ENCODE results near the gene METTL26. TPM values are rescaled to one million over a fixed set of nuclear protein-coding genes. Genes with fewer than 3 reads are reported as not detected.
A peak's percentile ranks its signal among the peaks of the same experiment; 100 is the strongest.

The METTL26 gene
- total RNA-seq, 2 experiments from 2014 or later: 116 to 127 TPM

GRCh38 chr16:616733-617586, 19.1 kb downstream of the METTL26 start:
- intact Hi-C loops (cut with DNase I, micrococcal nuclease): no loop called here
- DNase-seq: no peak
- ChIA-PET CTCF (no interaction called here), POLR2A (no interaction called here)
- ATAC-seq: no peak
- H3K4me1 Mint-ChIP-seq: no peaks in the 10 kb centered on the region
- no peaks in the 10 kb centered on the region for H3K36me3 Mint-ChIP-seq (ENCODE audit: low read depth)
- H3K9me3 Mint-ChIP-seq (ENCODE audit: low read depth): no peaks in the 10 kb centered on the region
- H3K4me3 Mint-ChIP-seq: no peak overlapping the region
- H3K27ac Mint-ChIP-seq: no peak overlapping the region
- no peaks in the 10 kb centered on the region for H3K27me3 Mint-ChIP-seq

GRCh38 chr16:615122-615521, 21.0 kb downstream of the METTL26 start:
- no peaks in the 10 kb centered on the region for H3K9me3 Mint-ChIP-seq (ENCODE audit: low read depth)
- ChIA-PET CTCF (no interaction called here), POLR2A (no interaction called here)
- no peak for DNase-seq
- no peaks in the 10 kb centered on the region for H3K27me3 Mint-ChIP-seq
- peaks cover 5% of the 10 kb centered on the region for H3K4me1 Mint-ChIP-seq
- no peak for ATAC-seq
- H3K36me3 Mint-ChIP-seq (ENCODE audit: low read depth): no peaks in the 10 kb centered on the region
- H3K27ac Mint-ChIP-seq: no peak overlapping the region
- H3K4me3 Mint-ChIP-seq: no peak overlapping the region
- intact Hi-C loops (cut with DNase I, micrococcal nuclease): no loop called here

GRCh38 chr16:610513-611381, 25.4 kb downstream of the METTL26 start:
- ATAC-seq: peak; percentile 57
- intact Hi-C loops (cut with DNase I, micrococcal nuclease): loop anchor here (1.0 to 2.0 kb wide), 2 partner anchors 31 to 32 kb away; no protein-coding TSS in a partner anchor
- H3K4me3 Mint-ChIP-seq: no peak overlapping the region
- H3K27me3 Mint-ChIP-seq: no peaks in the 10 kb centered on the region
- CTCF ChIA-PET: interaction anchor here (1.0 kb wide), 1 partner anchor 10 kb away, joined by 3 read pairs; no protein-coding TSS in a partner anchor
- no peaks in the 10 kb centered on the region for H3K36me3 Mint-ChIP-seq (ENCODE audit: low read depth)
- H3K4me1 Mint-ChIP-seq: peaks cover 17% of the 10 kb centered on the region
- peak overlapping the region; percentile 32 for H3K27ac Mint-ChIP-seq
- POLR2A ChIA-PET: no interaction called here
- peak; percentile 82 for DNase-seq
- no peaks in the 10 kb centered on the region for H3K9me3 Mint-ChIP-seq (ENCODE audit: low read depth)

GRCh38 chr16:609984-610383, 26.1 kb downstream of the METTL26 start:
- peaks cover 3% of the 10 kb centered on the region for H3K36me3 Mint-ChIP-seq (ENCODE audit: low read depth)
- H3K9me3 Mint-ChIP-seq (ENCODE audit: low read depth): no peaks in the 10 kb centered on the region
- H3K27ac Mint-ChIP-seq: no peak overlapping the region
- H3K4me3 Mint-ChIP-seq: no peak overlapping the region
- ATAC-seq (no peak), DNase-seq (no peak)
- H3K4me1 Mint-ChIP-seq: peaks cover 17% of the 10 kb centered on the region
- ChIA-PET POLR2A (no interaction called here), CTCF (interaction anchor here (0.8 to 1.3 kb wide), 4 partner anchors 9 to 21 kb away, joined by 3 to 6 read pairs (median 5); no protein-coding TSS in a partner anchor)
- no peaks in the 10 kb centered on the region for H3K27me3 Mint-ChIP-seq
- intact Hi-C loops (cut with DNase I, micrococcal nuclease): loop anchor here (2.0 to 5.0 kb wide), 2 partner anchors 31 to 218 kb away; no protein-coding TSS in a partner anchor

- no peaks in the 10 kb centered on the region for H3K27me3 Mint-ChIP-seq
- CTCF ChIA-PET: interaction anchor here (0.7 to 1.4 kb wide), 5 partner anchors 11 to 39 kb away, joined by 3 to 6 read pairs (median 4); no protein-coding TSS in a partner anchor
These were observed 26.8 kb downstream of the METTL26 start for GRCh38 chr16:609316-609715.

GRCh38 chr16:608019-608418, 28.1 kb downstream of the METTL26 start:
- H3K27ac Mint-ChIP-seq: peak overlapping the region; percentile 70
- H3K9me3 Mint-ChIP-seq (ENCODE audit: low read depth): no peaks in the 10 kb centered on the region
- POLR2A ChIA-PET: no interaction called here
- DNase-seq: peak; percentile 84
- ATAC-seq: peak; percentile 97
- no peaks in the 10 kb centered on the region for H3K27me3 Mint-ChIP-seq
- intact Hi-C loops (cut with DNase I, micrococcal nuclease): loop anchor here in 1 of 2 experiments (1.0 to 5.0 kb wide), 4 partner anchors 19 to 216 kb away; no protein-coding TSS in a partner anchor
- peaks cover 3% of the 10 kb centered on the region for H3K36me3 Mint-ChIP-seq (ENCODE audit: low read depth)
- CTCF ChIA-PET: interaction anchor here (0.6 to 1.4 kb wide), 2 partner anchors 40 to 80 kb away, joined by 3 to 4 read pairs; partner anchors contain the start of gene CAPN15
- peaks cover 27% of the 10 kb centered on the region for H3K4me1 Mint-ChIP-seq
- H3K4me3 Mint-ChIP-seq: no peak overlapping the region

More at GRCh38 chr16:609316-609715, 26.8 kb downstream of the METTL26 start:
- POLR2A ChIA-PET: no interaction called here
- intact Hi-C loops (cut with DNase I, micrococcal nuclease): loop anchor here in 1 of 2 experiments (5.0 kb wide), 1 partner anchor 217 kb away; no protein-coding TSS in a partner anchor
- DNase-seq (no peak), ATAC-seq (no peak)
- H3K36me3 Mint-ChIP-seq (ENCODE audit: low read depth): peaks cover 3% of the 10 kb centered on the region
- peaks cover 17% of the 10 kb centered on the region for H3K4me1 Mint-ChIP-seq
- H3K27ac Mint-ChIP-seq: no peak overlapping the region
- H3K4me3 Mint-ChIP-seq: no peak overlapping the region
- no peaks in the 10 kb centered on the region for H3K9me3 Mint-ChIP-seq (ENCODE audit: low read depth)

GRCh38 chr16:606656-607307, 29.3 kb downstream of the METTL26 start:
- no peak overlapping the region for H3K4me3 Mint-ChIP-seq
- DNase-seq (no peak), ATAC-seq (no peak)
- ChIA-PET CTCF (interaction anchor here (0.7 kb wide), 2 partner anchors 160 to 438 kb away, joined by 3 to 4 read pairs; no protein-coding TSS in a partner anchor), POLR2A (no interaction called here)
- H3K27me3 Mint-ChIP-seq: no peaks in the 10 kb centered on the region
- H3K36me3 Mint-ChIP-seq (ENCODE audit: low read depth): peaks cover 3% of the 10 kb centered on the region
- peaks cover 27% of the 10 kb centered on the region for H3K4me1 Mint-ChIP-seq
- H3K27ac Mint-ChIP-seq: no peak overlapping the region
- intact Hi-C loops (cut with DNase I, micrococcal nuclease): loop anchor here in 1 of 2 experiments (5.0 kb wide), 1 partner anchor 214 kb away; no protein-coding TSS in a partner anchor
- no peaks in the 10 kb centered on the region for H3K9me3 Mint-ChIP-seq (ENCODE audit: low read depth)

GRCh38 chr16:603933-604332, 32.2 kb downstream of the METTL26 start:
- no peaks in the 10 kb centered on the region for H3K9me3 Mint-ChIP-seq (ENCODE audit: low read depth)
- H3K36me3 Mint-ChIP-seq (ENCODE audit: low read depth): peaks cover 5% of the 10 kb centered on the region
- ChIA-PET CTCF (interaction anchor here (1.0 kb wide), 1 partner anchor 24 kb away, joined by 4 read pairs; no protein-coding TSS in a partner anchor), POLR2A (no interaction called here)
- ATAC-seq (no peak), DNase-seq (no peak)
- H3K4me1 Mint-ChIP-seq: peaks cover 21% of the 10 kb centered on the region
- no peak overlapping the region for H3K27ac Mint-ChIP-seq
- intact Hi-C loops (cut with DNase I, micrococcal nuclease): no loop called here
- no peaks in the 10 kb centered on the region for H3K27me3 Mint-ChIP-seq
- H3K4me3 Mint-ChIP-seq: no peak overlapping the region

GRCh38 chr16:600781-601180, 35.3 kb downstream of the METTL26 start:
- no peaks in the 10 kb centered on the region for H3K9me3 Mint-ChIP-seq (ENCODE audit: low read depth)
- no peaks in the 10 kb centered on the region for H3K27me3 Mint-ChIP-seq
- ATAC-seq (peak; percentile 36), DNase-seq (no peak)
- H3K4me3 Mint-ChIP-seq: no peak overlapping the region
- intact Hi-C loops (cut with DNase I, micrococcal nuclease): no loop called here
- peaks cover 9% of the 10 kb centered on the region for H3K36me3 Mint-ChIP-seq (ENCODE audit: low read depth)
- POLR2A ChIA-PET: no interaction called here
- CTCF ChIA-PET: interaction anchor here (0.6 to 1.1 kb wide), 3 partner anchors 10 to 1099 kb away, joined by 3 read pairs; no protein-coding TSS in a partner anchor
- H3K4me1 Mint-ChIP-seq: peaks cover 13% of the 10 kb centered on the region
- peak overlapping the region; percentile 63 for H3K27ac Mint-ChIP-seq

- Mint-ChIP-seq H3K27ac (no peak overlapping the region), H3K27me3 (no peaks in the 10 kb centered on the region), H3K4me1 (peaks cover 14% of the 10 kb centered on the region), H3K9me3 (ENCODE audit: low read depth) (no peaks in the 10 kb centered on the region), H3K4me3 (no peak overlapping the region), H3K36me3 (ENCODE audit: low read depth) (peaks cover 6% of the 10 kb centered on the region)
- CTCF ChIA-PET: no interaction called here
- no peak for DNase-seq
- intact Hi-C loops (cut with DNase I, micrococcal nuclease): no loop called here
- POLR2A ChIA-PET: interaction anchor here (0.6 kb wide), 1 partner anchor 27 kb away, joined by 5 read pairs; no protein-coding TSS in a partner anchor
- no peak for ATAC-seq
These were observed 37.0 kb downstream of the METTL26 start for GRCh38 chr16:598823-599739.
